ENCODE results near the gene DNASE1L2.

Gene DNASE1L2, protein sequence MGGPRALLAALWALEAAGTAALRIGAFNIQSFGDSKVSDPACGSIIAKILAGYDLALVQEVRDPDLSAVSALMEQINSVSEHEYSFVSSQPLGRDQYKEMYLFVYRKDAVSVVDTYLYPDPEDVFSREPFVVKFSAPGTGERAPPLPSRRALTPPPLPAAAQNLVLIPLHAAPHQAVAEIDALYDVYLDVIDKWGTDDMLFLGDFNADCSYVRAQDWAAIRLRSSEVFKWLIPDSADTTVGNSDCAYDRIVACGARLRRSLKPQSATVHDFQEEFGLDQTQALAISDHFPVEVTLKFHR

DNA sequence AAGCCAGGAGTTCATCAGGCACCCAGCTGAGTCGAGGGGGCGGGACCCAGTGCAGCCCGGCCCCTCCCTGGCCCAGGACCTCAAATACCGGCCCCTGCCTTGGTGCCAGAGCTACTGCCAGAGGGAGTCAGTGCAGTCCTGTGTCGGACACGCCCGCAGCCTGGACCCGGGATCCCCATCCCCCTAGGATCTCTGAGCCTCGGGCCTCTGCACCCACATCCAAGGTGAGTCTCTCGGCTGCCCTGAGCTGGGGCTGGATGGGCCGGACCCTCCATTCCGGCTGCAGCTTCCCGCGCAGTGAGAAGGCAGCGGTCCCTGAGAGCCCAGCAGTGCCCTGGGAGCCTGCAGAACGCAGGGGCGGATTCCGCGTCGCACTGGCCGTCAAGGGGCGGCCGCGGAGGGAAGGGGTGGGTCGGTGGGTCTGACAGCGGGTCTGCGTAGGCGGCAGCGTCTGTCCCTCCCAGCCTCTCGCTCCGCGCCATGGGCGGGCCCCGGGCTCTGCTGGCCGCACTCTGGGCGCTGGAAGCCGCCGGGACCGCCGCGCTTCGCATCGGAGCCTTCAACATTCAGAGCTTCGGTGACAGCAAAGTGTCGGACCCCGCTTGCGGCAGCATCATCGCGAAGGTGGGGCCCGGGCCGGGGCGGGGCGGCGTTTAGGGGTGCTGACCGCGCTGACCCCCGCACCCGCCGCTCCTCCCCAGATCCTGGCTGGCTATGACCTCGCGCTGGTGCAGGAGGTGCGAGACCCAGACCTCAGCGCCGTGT is at the start of gene DNASE1L2:
Gene DNASE1L2 (plus strand): TSS at position 108 of the 765 bp plus-strand sequence. CDS start 373 bp downstream, at position 481.
- H3K4me3 ChIP-seq (ENCODE audit: low read depth, low read length), result no peak within 1 kb of the TSS
- DNase-seq (ENCODE audit: low read depth), result no peak
- TF ChIP-seq, protein P1, sequence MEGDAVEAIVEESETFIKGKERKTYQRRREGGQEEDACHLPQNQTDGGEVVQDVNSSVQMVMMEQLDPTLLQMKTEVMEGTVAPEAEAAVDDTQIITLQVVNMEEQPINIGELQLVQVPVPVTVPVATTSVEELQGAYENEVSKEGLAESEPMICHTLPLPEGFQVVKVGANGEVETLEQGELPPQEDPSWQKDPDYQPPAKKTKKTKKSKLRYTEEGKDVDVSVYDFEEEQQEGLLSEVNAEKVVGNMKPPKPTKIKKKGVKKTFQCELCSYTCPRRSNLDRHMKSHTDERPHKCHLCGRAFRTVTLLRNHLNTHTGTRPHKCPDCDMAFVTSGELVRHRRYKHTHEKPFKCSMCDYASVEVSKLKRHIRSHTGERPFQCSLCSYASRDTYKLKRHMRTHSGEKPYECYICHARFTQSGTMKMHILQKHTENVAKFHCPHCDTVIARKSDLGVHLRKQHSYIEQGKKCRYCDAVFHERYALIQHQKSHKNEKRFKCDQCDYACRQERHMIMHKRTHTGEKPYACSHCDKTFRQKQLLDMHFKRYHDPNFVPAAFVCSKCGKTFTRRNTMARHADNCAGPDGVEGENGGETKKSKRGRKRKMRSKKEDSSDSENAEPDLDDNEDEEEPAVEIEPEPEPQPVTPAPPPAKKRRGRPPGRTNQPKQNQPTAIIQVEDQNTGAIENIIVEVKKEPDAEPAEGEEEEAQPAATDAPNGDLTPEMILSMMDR (IDR thresholded peaks at IDR 0.05; ENCODE audit: low read depth, low read length), result no peak
- TF ChIP-seq POLR2A (IDR thresholded peaks at IDR 0.05; ENCODE audit: extremely low read depth, insufficient read length) (no peak), MYC (IDR thresholded peaks at IDR 0.05; ENCODE audit: low read depth, low read length) (no peak)
- TF ChIP-seq, protein P2, sequence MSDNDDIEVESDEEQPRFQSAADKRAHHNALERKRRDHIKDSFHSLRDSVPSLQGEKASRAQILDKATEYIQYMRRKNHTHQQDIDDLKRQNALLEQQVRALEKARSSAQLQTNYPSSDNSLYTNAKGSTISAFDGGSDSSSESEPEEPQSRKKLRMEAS (IDR thresholded peaks at IDR 0.05; ENCODE audit: low read depth, low read length), result no peak

DNA sequence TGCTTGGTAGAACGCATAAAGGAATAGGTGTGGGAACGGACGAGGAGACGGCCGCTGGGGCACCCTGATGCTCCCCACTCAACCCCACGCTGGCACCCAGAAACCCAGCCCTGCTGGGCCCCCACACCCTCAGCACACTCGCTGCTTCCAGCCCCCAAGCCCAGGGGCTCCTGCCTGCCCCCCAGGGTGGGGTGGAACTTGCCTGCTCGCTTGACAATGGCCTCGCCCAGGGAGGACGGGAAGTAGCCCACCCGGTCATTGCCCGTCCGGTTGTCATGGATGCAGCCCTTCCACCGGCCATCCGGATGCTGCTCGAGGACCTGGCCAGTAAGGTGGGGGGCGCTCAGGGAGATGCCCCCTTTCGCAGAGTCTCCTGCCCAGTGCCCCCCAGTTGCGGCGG is 49.7 kb upstream of the DNASE1L2 start:
- DNase-seq (ENCODE audit: low read depth), result no peak
- H3K4me3 ChIP-seq (ENCODE audit: low read depth, low read length), result no peak overlapping the region
- TF ChIP-seq MYC (IDR thresholded peaks at IDR 0.05; ENCODE audit: low read depth, low read length) (no peak), POLR2A (IDR thresholded peaks at IDR 0.05; ENCODE audit: extremely low read depth, insufficient read length) (no peak)
- TF ChIP-seq, protein P2 (IDR thresholded peaks at IDR 0.05; ENCODE audit: low read depth, low read length), result no peak
- TF ChIP-seq, protein P1 (IDR thresholded peaks at IDR 0.05; ENCODE audit: low read depth, low read length), result no peak

DNA sequence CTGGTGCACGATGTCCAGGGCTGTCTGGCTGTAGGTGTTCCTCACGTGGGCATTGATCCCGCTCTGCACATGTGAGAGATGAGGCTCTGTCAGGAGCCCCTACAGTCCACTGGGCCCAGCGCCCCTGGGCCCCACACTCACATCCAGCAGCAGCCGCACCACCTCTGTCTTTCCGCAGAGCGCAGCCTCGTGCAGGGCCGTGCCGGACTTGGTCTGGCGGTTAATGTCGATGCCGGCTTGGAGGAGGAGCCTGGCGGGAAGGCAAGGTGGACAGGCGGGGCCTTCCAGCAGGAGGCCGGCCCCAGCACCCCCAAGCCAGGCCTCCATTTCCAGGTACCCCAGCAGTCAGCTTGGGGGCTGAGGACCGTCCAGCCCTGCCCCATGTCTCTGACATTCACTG is 49.0 kb upstream of the DNASE1L2 start:
- no peak overlapping the region for H3K4me3 ChIP-seq (ENCODE audit: low read depth, low read length)
- TF ChIP-seq, protein P2 (IDR thresholded peaks at IDR 0.05; ENCODE audit: low read depth, low read length), result no peak
- TF ChIP-seq, protein P1 (IDR thresholded peaks at IDR 0.05; ENCODE audit: low read depth, low read length), result no peak
- TF ChIP-seq MYC (IDR thresholded peaks at IDR 0.05; ENCODE audit: low read depth, low read length) (no peak), POLR2A (IDR thresholded peaks at IDR 0.05; ENCODE audit: extremely low read depth, insufficient read length) (no peak)
- no peak for DNase-seq (ENCODE audit: low read depth)

DNA sequence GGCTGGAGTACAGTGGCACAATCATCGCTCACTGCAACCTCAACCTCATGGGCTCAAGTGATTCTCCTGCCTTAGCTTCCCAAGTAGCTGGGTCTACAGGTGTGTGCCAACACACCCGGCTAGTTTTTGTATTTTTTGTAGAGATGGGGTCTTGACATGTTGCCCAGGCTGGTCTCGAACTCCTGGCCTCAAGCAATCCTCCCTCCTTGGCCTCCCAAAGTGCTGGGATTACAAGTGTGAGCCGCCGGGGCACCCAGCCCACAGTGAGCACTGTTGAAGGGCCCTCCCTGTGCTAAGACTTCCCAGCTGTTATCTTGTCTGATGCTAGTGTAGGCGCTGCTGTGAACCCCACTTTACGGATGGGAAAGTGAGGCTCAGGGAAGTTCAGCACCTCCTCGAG is 47.8 kb upstream of the DNASE1L2 start:
- H3K4me3 ChIP-seq (ENCODE audit: low read depth, low read length), result no peak overlapping the region
- TF ChIP-seq, protein P1 (IDR thresholded peaks at IDR 0.05; ENCODE audit: low read depth, low read length), result no peak
- DNase-seq (ENCODE audit: low read depth), result no peak

DNA sequence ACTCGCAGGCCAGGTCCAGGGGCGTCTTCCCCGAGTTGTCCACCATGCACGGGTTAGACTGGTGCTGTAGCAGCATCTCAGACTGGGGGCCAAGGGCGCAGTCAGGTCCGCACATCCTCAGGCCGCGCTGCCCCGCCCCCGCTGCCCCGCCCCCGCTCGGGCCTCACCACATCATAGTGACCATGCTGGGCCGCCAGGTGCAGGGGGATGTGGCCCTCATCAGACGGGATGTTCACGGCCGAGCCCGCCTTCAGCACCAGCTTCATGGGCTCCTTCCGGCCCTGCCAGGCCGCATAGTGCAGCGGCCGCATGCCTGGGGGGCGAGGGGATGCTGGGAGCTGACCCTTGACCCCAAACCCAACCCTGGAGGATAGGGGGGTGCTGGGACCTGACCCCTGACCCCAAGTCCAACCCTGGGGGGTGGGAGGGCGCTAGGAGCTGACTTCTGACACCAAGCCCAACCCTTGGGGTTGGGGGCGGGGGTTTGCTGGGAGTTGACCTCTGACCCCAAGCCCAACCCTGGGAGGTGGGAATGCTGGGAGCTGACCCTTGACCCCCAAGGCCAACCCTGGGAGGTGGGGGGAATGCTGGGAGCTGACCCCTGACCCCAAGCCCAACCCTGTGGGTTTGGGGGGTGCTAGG is 46.9 kb upstream of the DNASE1L2 start:
- DNase-seq (ENCODE audit: low read depth), result no peak
- H3K4me3 ChIP-seq (ENCODE audit: low read depth, low read length), result no peak overlapping the region
- TF ChIP-seq, protein P2 (IDR thresholded peaks at IDR 0.05; ENCODE audit: low read depth, low read length), result no peak
- TF ChIP-seq, protein P1 (IDR thresholded peaks at IDR 0.05; ENCODE audit: low read depth, low read length), result no peak
- no peak for TF ChIP-seq MYC (IDR thresholded peaks at IDR 0.05; ENCODE audit: low read depth, low read length)
- no peak for TF ChIP-seq POLR2A (IDR thresholded peaks at IDR 0.05; ENCODE audit: extremely low read depth, insufficient read length)

Data from NB4 (cell line).